ENCODE data around the gene CHRNB2.

- TF ChIP-seq EZH2 (IDR thresholded peaks at IDR 0.05; ENCODE audit: borderline replicate concordance, low read depth, low read length, poor library complexity, severe bottlenecking) (no peak), CTCF (conservative IDR thresholded peaks at IDR 0.05; ENCODE audit: low read depth, low read length) (no peak)
Measured at GRCh38 chr1:154539486-154540483, 27.8 kb upstream of the CHRNB2 start.

Data from A673 (cell line).